Activated CD8-positive, alpha-beta memory T cell treated with anti-CD3 and anti-CD28 coated beads, Interleukin-2, amount 50 U/mL, for 24 hours (primary cell): ENCODE measurements around the gene KATNIP.

Experiments used
- DNase-seq: peaks from one replicate; pipeline ENCODE4 v3.0.0-alpha.2; 2020; ENCODE audit errors: extremely low read depth

KATNIP gene

GRCh38 chr16:27549746-27550581 lies at the start of gene KATNIP, which contains the start of gene GTF3C1:
TSS of gene KATNIP (plus strand) at chr16:27550144. CDS start at chr16:27550171, 27 bp downstream.
TSS of gene GTF3C1 (minus strand) at chr16:27549913. CDS start at chr16:27549890, 23 bp downstream.
- DNase-seq, result peak; percentile 100

DNA sequence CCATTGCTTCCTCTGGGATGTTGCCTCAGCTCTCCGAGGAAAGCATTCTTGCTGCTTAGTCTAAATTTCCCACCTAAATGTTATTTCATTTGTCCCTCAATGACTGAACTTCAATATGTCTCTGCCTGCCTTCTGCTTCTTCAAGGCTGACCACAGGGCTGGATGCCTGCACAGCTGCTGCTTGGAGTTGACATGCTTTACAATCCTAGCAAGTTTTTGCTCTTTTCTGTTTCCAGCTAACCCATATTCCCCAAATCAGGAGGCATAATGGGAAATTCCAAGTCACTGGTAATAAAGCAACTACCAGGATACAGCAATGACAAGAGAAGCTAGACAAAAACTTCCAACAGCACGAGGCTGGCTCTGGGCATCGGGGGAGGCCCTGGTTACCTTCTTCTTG lies 49.1 kb upstream of the KATNIP start:
- no peak for DNase-seq

DNA sequence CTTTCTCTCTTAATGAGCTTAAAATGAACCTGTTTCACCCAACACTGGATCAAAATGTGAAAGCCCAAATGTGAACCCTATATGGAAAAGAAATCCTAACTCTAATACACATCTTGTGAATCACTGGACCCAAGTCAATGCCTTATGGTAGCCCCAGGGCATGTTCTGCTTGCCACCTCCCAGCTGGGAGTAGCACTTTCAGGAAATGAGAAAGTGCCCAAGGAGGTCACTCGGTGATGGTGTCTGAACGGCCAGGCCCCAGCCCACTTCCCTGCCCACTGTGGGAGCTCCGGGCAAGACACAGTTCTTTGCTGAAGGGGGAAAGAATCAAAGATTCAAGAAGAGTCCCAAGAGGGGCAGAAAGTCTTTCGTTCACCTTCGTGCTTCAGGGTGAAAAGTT lies 46.3 kb upstream of the KATNIP start:
- no peak for DNase-seq

- DNase-seq, result no peak
Measured at GRCh38 chr16:27505297-27506236, 44.4 kb upstream of the KATNIP start.

DNA sequence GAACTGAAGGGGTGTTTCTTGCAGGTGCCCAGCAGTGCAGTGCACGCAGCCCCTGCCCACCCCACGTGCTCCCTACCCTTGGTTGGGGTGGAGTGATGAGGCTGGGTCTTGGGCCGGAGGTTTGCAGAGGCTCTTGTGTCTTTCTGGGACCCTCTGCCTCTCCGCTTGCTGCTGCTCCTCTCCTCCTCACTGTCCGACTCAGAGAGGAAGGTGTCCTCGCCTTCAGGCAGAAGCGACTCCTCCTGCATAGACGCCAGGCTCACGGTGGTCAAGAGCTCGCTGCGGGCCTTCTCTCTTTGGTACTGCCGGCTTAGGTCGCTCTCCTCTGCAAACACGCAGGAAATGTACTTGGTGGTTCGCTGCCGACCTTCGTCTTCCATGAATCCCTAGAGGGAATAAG lies 43.2 kb upstream of the KATNIP start:
- no peak for DNase-seq

- no peak for DNase-seq
Measured at GRCh38 chr16:27508476-27508875, 41.5 kb upstream of the KATNIP start.

DNA sequence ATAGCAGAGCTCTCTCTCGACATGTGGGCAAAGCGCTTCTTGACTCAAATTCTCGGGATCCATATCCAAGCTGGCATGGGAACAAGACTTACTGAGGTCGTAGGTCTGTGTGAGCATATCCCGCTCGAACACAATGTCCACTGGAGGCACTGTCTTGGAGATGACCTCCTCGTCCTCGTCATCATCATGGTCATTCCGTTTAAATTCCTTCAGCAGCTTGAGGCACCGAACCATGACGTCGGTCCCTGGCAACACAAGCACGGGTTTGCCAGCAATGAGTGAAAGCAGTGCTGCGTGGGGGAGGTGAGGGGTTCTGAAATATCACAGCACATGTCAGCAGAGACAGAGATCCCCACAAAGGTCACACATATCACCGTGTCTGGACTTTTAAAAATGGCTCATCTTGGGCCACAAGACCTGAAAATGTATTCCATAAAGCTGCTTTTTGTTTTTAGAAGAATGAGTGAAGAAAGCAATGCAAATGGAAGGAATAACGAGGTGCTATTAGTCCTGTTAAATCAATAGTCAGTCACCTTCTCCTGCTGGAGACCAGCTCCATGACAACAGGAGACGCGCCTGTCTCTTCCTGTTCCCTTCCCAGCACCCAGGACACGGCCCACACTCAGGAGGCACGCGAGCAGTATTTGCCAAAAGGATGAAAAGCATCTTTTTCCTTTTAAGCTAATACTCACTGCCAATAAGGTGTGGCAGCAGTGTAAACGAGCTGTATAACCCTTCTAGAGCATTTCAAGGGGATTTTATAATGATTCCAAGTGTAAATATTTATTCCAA lies 38.1 kb upstream of the KATNIP start:
- no peak for DNase-seq

DNA sequence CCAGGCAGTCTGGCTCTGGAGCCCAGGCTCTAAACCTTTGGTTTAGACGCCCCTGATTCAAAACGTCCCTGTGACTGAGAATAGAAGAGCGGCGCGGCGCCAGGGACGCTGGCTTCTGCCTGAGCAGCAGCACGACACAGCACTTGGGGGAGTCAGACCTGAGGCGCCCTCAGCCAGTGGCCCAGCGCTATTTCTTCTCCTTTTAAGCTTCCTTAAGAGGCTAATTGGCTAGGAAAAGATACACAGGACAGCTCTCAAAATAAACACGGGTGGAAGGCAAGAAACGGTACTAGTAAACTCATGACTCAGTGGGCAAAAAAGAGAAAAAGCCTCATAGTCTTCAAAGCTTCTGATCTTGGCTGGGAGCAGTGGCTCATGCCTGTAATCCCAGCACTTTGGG lies 35.1 kb upstream of the KATNIP start:
- DNase-seq, result no peak

DNA sequence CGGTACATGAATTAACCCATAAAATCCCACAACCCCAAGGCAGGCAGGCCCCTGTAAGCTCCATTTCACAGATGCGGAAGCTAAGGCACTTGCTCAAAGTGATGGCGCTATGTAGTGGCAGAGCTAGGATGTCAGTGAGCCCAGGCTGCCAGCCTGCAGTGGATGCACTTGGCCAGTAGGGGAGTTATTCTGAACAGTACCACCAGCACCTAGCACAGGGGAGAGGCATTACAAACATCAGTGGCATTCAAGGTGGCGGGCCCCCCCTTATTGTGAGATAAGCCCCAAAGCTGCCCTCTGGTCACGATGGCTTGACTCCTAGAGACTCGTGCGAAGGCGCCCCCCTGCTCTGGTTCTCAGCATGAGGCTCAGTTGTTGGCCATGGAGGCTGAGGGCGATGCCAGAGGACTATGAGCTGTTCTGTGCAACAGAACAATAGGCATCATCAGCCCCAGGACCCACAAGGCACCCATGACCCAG lies 34.0 kb upstream of the KATNIP start:
- no peak for DNase-seq

DNA sequence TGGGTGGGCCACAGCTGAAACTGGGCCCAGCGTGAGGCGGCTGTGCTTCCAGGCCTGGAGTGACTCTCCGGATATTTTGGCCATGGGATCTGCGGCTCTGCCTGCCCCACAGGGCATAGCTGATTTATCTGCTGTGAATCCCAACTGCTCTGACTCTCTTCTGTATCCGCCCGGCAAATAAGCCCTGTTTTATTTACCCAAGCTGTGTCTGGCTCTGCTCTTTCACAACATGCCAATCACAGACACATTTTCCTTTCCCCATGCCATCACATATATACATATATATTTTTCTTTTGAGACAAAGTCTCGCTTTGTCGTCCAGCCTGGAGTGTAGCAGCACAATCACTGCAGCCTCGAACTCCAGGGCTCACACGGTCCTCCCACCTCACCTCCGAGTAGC lies 33.6 kb upstream of the KATNIP start:
- DNase-seq, result no peak

- DNase-seq, result no peak
Measured at GRCh38 chr16:27517664-27518063, 32.3 kb upstream of the KATNIP start.

- no peak for DNase-seq
Measured at GRCh38 chr16:27518226-27518625, 31.7 kb upstream of the KATNIP start.

GRCh38 chr16:27520982-27521673 lies 28.8 kb upstream of the KATNIP start:
- DNase-seq, result no peak

DNA sequence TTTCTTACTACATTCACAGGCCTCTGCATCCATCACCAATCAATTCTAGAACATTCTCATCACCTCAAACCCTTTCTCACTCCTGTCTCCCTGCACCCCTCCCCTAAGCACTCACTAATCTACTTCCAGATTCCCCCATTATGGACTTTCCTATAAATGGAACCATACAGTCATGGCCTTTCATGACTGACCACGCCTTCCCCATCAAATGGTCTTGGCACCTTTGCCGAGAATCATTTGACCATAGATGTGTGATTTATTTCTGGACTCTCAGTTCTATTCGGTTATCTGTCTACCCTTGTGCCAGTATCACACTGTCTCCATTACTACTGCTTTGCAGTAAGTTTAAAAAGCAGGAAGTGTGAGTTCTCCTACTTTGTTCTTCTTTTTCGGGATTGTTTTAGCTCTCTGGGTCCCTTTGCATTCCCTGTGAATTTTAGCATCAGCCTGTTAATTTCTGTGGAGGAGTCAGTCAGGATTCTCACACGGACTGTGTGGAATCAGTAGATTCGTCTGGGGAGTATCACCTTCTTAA lies 27.7 kb upstream of the KATNIP start:
- no peak for DNase-seq

- no peak for DNase-seq
Measured at GRCh38 chr16:27526180-27526579, 23.8 kb upstream of the KATNIP start.

- no peak for DNase-seq
Measured at GRCh38 chr16:27528294-27528693, 21.6 kb upstream of the KATNIP start.

- DNase-seq, result no peak
Measured at GRCh38 chr16:27529962-27530361, 20.0 kb upstream of the KATNIP start.

DNA sequence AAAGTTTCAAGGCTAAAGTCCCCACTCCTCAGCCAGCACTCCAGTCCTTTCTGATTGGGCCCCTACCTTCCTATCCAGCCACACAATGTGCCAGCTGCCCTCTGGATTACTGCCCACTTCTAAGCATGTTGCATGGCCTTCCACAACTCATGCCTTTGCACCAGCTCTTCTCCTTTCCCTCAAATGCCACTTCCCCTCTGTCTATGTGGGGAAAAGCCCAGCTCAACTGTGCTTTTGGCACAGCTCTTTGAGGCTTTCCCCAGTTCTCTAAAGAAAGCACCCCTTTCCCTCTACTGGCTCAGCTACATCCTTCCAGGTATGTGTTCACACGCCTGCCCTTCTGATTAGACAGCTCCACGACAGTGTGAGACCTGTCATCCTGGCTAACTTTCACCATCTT lies 18.8 kb upstream of the KATNIP start:
- DNase-seq, result no peak

- DNase-seq, result no peak
Measured at GRCh38 chr16:27531826-27532800, 17.8 kb upstream of the KATNIP start.

- DNase-seq, result no peak
Measured at GRCh38 chr16:27534256-27534655, 15.7 kb upstream of the KATNIP start.
